Astrocyte of the cerebellum (primary cell): ENCODE results near the gene USP2.

Source experiments
- DNase-seq: peaks from one replicate; pipeline ENCODE4 v3.0.0-alpha.2; 2011; ENCODE audit warnings: low read depth
- H3K4me3 ChIP-seq: 2 replicates; pipeline ENCODE4 v1.5.1; 2011; ENCODE audit warnings: mild to moderate bottlenecking, low read depth, low read length, moderate library complexity
- in situ Hi-C: cut with HindIII; loops from 2 replicates; pipeline ENCODE4 v1.10.0; 2017; ENCODE audit warnings: low sequenced_read_pairs
- TF ChIP-seq, protein P1 (sequence below): IDR thresholded peaks from 2 replicates; pipeline ENCODE4 v1.5.1; 2012; ENCODE audit warnings: low read length, low read depth, moderate library complexity, mild to moderate bottlenecking; ENCODE audit errors: missing control alignments

USP2 gene

DNA sequence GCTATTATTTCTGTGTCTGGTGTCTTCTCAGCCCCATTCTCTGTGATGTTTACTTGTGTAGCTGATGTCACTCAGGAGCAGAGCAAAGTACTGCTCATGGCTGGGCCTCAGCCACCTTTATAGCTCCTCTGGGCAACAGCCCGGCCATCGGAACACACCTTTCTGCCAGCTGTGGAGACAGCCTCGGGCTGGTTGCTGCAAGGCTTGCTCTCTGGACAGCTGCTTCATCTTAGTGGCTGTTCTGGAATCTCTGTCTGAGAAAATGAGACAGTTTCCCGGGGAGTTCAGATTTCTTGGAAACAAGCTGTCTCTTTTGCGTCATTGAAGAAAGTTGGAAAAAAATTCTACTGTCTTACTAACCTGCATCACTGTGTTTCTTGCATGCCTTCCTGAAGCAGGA, 21.5 kb upstream of the USP2 start:
- TF ChIP-seq, protein P1, sequence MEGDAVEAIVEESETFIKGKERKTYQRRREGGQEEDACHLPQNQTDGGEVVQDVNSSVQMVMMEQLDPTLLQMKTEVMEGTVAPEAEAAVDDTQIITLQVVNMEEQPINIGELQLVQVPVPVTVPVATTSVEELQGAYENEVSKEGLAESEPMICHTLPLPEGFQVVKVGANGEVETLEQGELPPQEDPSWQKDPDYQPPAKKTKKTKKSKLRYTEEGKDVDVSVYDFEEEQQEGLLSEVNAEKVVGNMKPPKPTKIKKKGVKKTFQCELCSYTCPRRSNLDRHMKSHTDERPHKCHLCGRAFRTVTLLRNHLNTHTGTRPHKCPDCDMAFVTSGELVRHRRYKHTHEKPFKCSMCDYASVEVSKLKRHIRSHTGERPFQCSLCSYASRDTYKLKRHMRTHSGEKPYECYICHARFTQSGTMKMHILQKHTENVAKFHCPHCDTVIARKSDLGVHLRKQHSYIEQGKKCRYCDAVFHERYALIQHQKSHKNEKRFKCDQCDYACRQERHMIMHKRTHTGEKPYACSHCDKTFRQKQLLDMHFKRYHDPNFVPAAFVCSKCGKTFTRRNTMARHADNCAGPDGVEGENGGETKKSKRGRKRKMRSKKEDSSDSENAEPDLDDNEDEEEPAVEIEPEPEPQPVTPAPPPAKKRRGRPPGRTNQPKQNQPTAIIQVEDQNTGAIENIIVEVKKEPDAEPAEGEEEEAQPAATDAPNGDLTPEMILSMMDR = no peak
- in situ Hi-C loops = no loop called here
- H3K4me3 ChIP-seq = no peak overlapping the region
- DNase-seq = no peak

DNA sequence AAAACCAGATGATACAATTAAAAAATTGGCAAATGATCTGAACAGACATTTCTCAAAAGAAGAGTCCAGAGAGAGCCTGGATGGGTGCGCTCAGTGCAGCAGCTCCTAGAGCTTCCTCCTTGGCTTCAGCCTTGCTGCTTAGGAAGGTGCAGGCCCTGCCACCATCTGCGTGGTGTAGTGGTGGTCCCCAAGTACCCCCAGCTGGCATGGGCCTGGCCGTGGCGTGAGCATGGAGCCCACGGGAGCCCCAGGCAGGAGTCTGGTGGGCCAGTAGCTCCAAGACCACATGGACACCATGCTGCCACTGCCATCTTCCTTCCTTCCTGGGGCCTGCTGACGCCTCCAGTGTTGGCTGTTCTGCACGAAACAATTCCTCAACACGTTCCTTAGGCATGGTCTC, 21.0 kb upstream of the USP2 start:
- in situ Hi-C loops = no loop called here
- TF ChIP-seq, protein P1 = no peak
- no peak for DNase-seq
- no peak overlapping the region for H3K4me3 ChIP-seq

DNA sequence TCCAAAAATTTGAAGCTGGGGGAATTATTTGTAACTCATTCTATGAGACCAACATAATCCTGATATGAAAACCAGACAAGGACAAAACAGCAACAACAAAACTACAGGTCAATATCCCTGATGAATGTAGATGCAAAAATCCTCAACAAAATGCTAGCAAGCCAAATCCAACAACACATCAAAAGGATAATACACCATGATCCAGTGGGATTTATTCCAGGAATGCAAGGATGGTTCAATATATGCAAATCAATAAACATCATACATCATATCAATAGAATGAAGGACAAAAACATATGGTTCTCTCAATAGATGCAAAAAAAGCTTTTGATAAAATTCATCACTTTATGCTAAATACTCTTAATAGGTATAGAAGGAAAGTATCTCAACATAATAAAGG, 19.4 kb upstream of the USP2 start:
- DNase-seq = no peak
- H3K4me3 ChIP-seq = no peak overlapping the region
- TF ChIP-seq, protein P1 = no peak
- in situ Hi-C loops = no loop called here

DNA sequence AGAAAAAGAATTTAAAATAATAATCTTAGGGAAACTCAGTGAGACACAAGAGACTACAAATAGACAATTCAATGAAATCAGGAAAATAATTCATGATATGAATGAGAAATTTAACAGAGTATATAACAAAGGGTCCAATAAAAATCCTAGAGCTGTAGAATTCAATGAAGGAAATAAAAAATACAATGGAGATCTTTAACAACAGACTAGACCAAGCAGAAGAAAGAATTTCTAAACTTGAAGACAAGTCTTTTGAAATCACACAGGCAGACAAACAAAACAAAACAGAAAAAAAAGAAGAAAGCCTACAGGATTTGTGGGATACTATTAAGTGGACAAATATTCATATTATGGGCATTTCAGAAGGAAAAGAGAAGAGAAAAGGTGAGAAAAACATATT, 16.2 kb upstream of the USP2 start:
- no peak overlapping the region for H3K4me3 ChIP-seq
- no peak for DNase-seq
- TF ChIP-seq, protein P1 = no peak
- in situ Hi-C loops = no loop called here

DNA sequence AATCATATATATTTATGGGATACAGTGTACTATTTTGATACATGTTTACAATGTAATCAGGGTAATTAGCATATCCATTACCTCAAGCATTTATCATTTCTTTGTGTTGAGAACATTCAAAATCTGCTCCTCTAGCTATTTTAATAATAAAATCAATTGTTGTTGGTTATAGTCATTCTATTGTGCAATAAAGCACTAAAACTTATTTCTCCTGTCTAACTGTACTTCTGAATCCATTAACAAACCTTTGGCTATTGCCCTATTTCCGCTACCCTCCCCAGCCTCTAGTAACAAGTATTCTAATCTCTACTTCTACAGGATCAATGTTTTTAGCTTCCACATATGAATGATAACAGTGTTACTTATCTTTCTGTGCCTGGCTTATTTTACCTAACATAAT, 15.3 kb upstream of the USP2 start:
- H3K4me3 ChIP-seq = no peak overlapping the region
- no peak for DNase-seq
- TF ChIP-seq, protein P1 = no peak
- in situ Hi-C loops = no loop called here

DNA sequence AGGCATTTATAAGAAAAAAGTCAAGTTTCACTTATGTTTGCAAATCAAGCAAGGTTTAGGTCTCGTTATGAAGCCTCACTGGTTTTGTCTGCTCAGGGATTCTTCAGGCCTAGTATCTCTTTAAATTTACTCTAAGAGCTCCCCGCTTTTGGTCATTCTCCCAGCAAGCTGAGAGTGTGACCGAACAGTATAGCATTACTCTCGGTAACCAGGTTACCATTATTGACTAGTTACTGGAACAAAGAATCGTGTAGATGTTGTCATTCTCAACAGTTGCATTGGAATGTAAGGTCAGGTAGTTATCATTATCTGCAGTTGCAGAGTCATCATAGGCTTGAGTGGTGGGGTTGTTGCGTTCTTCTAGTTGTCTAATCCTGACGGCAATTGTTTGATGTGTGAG, 9.8 kb upstream of the USP2 start:
- DNase-seq = no peak
- TF ChIP-seq, protein P1 = no peak
- in situ Hi-C loops = no loop called here
- no peak overlapping the region for H3K4me3 ChIP-seq
